Activated CD4-positive, CD25-positive, alpha-beta regulatory T cell treated with anti-CD3 and anti-CD28 coated beads, Interleukin-2, amount 50 U/mL, for 72 hours (primary cell): ENCODE measurements around the gene B4GALNT4.
"Not testable (repeated sequence)": the region's sequence is repeated elsewhere in the genome, so short reads cannot be mapped to it uniquely, and the experiment has no call there.

Source experiments
- DNase-seq: peaks from one replicate; pipeline ENCODE4 v3.0.0; 2021

The B4GALNT4 gene

DNA sequence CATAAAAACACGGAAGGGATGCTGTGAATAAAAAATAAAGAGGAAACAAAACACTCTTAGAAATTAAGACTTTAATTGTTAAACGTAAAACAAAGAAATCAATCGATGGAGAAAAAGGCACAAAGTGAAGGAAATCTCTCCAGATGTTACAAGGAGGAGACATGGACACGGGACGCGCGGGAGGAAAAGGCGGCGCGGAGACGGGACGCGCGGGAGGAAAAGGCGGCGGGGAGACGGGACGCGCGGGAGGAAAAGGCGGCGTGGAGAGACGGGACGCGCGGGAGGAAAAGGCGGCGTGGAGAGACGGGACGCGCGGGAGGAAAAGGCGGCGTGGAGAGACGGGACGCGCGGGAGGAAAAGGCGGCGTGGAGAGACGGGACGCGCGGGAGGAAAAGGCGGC lies 55.5 kb downstream of the B4GALNT4 start:
- not testable (repeated sequence) for DNase-seq

GRCh38 chr11:425301-425700 lies 56.0 kb downstream of the B4GALNT4 start:
- no peak for DNase-seq

- DNase-seq, result no peak
Measured at GRCh38 chr11:426851-427250, 57.6 kb downstream of the B4GALNT4 start.

GRCh38 chr11:428295-428694 lies 59.0 kb downstream of the B4GALNT4 start:
- DNase-seq, result peak; percentile 28

GRCh38 chr11:429391-429790 lies 60.1 kb downstream of the B4GALNT4 start:
- peak; percentile 25 for DNase-seq

DNA sequence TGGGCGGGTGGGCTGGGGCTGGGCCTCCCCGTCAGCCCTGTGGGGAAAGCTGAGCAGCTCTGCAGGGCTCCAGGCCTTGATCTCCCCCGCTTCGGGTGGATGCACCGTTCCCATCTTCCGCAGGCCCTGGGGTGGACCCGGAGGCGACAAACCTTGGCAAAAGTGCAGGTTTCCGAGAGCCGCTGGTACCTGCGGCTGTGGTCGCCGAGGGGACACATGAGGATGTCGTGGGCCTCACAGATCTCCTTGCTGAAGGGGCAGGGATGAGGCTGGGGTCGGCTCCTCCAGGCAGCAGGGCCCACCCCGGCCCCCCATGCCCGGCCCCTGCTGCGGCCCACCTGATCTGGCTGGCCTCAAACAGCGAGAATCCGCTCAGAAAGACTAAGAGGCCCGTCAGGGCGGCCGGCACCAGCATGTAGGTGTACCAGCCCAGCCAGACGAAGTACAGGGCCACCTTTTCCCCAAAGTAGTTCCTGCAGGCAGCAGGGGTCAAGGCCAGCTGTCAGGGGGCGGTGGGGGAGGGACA lies 60.7 kb downstream of the B4GALNT4 start:
- peak; percentile 25 for DNase-seq
